Endothelial cell of hepatic sinusoid (primary cell): ENCODE measurements around the gene EPHA1.
"Not testable (repeated sequence)": the region's sequence is repeated elsewhere in the genome, so short reads cannot be mapped to it uniquely, and the experiment has no call there.

Source experiments
- in situ Hi-C: cut with HindIII; loops from 2 replicates; pipeline ENCODE4 v1.10.0; 2017; ENCODE audit warnings: low sequenced_read_pairs

EPHA1 gene

GRCh38 chr7:143433759-143434158 is 25.1 kb upstream of the EPHA1 start:
- in situ Hi-C loops = no loop called here

GRCh38 chr7:143431109-143431508 is 22.5 kb upstream of the EPHA1 start:
- in situ Hi-C loops = no loop called here

- in situ Hi-C loops = no loop called here
These were observed 21.4 kb upstream of the EPHA1 start for GRCh38 chr7:143429770-143430698.

- in situ Hi-C loops = no loop called here
These were observed 18.0 kb upstream of the EPHA1 start for GRCh38 chr7:143426479-143427142.

GRCh38 chr7:143424476-143424875 is 15.8 kb upstream of the EPHA1 start:
- in situ Hi-C loops = not testable (repeated sequence)

- in situ Hi-C loops = no loop called here
These were observed 13.4 kb upstream of the EPHA1 start for GRCh38 chr7:143422033-143422432.

- in situ Hi-C loops = not testable (repeated sequence)
These were observed 12.0 kb upstream of the EPHA1 start for GRCh38 chr7:143420624-143421023.

- in situ Hi-C loops = loop anchor here (5.0 to 10.0 kb wide), 4 partner anchors 32 to 405 kb away; no protein-coding TSS in a partner anchor
These were observed 11.2 kb upstream of the EPHA1 start for GRCh38 chr7:143419880-143420279.

- in situ Hi-C loops = loop anchor here (5.0 to 10.0 kb wide), 4 partner anchors 33 to 404 kb away; no protein-coding TSS in a partner anchor
These were observed 10.2 kb upstream of the EPHA1 start for GRCh38 chr7:143418681-143419458.

GRCh38 chr7:143417734-143418383 is 9.2 kb upstream of the EPHA1 start:
- in situ Hi-C loops = loop anchor here (5.0 to 10.0 kb wide), 4 partner anchors 34 to 403 kb away; no protein-coding TSS in a partner anchor

GRCh38 chr7:143416565-143417149 is 8.0 kb upstream of the EPHA1 start:
- in situ Hi-C loops = loop anchor here (5.0 to 10.0 kb wide), 4 partner anchors 36 to 402 kb away; no protein-coding TSS in a partner anchor

- in situ Hi-C loops = loop anchor here (5.0 to 10.0 kb wide), 4 partner anchors 36 to 401 kb away; no protein-coding TSS in a partner anchor
These were observed 7.2 kb upstream of the EPHA1 start for GRCh38 chr7:143415742-143416397.

- in situ Hi-C loops = loop anchor here (5.0 to 10.0 kb wide), 4 partner anchors 37 to 400 kb away; no protein-coding TSS in a partner anchor
These were observed 6.6 kb upstream of the EPHA1 start for GRCh38 chr7:143415209-143415608.

- in situ Hi-C loops = loop anchor here (10.0 kb wide), 1 partner anchor 398 kb away; no protein-coding TSS in a partner anchor
These were observed 4.5 kb upstream of the EPHA1 start for GRCh38 chr7:143413123-143413522.

- in situ Hi-C loops = loop anchor here (10.0 kb wide), 1 partner anchor 397 kb away; no protein-coding TSS in a partner anchor
These were observed 3.5 kb upstream of the EPHA1 start for GRCh38 chr7:143411976-143412708.

- in situ Hi-C loops = loop anchor here (10.0 kb wide), 1 partner anchor 396 kb away; no protein-coding TSS in a partner anchor
These were observed 1.9 kb upstream of the EPHA1 start for GRCh38 chr7:143410521-143411004.

- in situ Hi-C loops = no loop called here
These were observed 387 bp downstream of the EPHA1 start for GRCh38 chr7:143408252-143408685.
